Colonic mucosa (tissue), 4 donors: ENCODE data around the gene ASCL5. TPM values are rescaled to one million over a fixed set of nuclear protein-coding genes. Genes with fewer than 3 reads are reported as not detected.

Experiments used
- DNase-seq: peaks from one replicate; pipeline ENCODE4 v3.0.0-alpha.2; 2020
- H3K27ac ChIP-seq: fragments of 200-600 bp; one replicate; pipeline ENCODE4 v1.8.0; 2021
- H3K27me3 ChIP-seq: fragments of 200-600 bp; one replicate; pipeline ENCODE4 v1.8.0; 2021
- H3K36me3 ChIP-seq: fragments of 200-600 bp; one replicate; pipeline ENCODE4 v1.8.0; 2021
- H3K4me1 ChIP-seq: fragments of 200-600 bp; one replicate; pipeline ENCODE4 v1.8.0; 2021; ENCODE audit warnings: mild to moderate bottlenecking
- H3K4me3 ChIP-seq: fragments of 200-600 bp; one replicate; pipeline ENCODE4 v1.8.0; 2021
- H3K9ac ChIP-seq, 2 donors: one replicate each; pipeline ENCODE4 v1.7.0; 2013; ENCODE audit warnings: control low read depth in 2 of 2, low read depth in 2 of 2, low read length in 2 of 2
- H3K9me3 ChIP-seq: fragments of 200-600 bp; one replicate; pipeline ENCODE4 v1.8.0; 2021
- CTCF ChIP-seq: fragments of 200-600 bp; IDR thresholded peaks from one replicate; pipeline ENCODE4 v1.8.0; 2022; ENCODE audit warnings: antibody characterized with exemption, mild to moderate bottlenecking
- intact Hi-C: fragments of 100-400 bp; cut with DNase I; formaldehyde crosslinking; loops from one replicate; pipeline ENCODE4 v1.14.1; 2022
- total RNA-seq, 2 donors: library from RNA; stranded (reverse); fragmentation: NEBNext Ultra II Directional in 1 of 2; extraction: Animal tissue kit (Norgen Biotek cat#: 25700) in 1 of 2; gene quantifications; one replicate each; pipeline ENCODE4 v1.2.1, GENCODE V29; 2021
- donor health status: healthy.
- donor health status: DM: no; HTN: no; CAD: no.
- donor health status: DM: no; HTN: no; CAD: no.

Gene ASCL5
- total RNA-seq, 2 donors from 2014 or later, result not detected

- peak; percentile 59 for DNase-seq
- no peaks in the 10 kb centered on the region for H3K27me3 ChIP-seq
- intact Hi-C loops, result no loop called here
- peak; percentile 60 for TF ChIP-seq CTCF
- no peak overlapping the region for H3K4me3 ChIP-seq
- H3K9me3 ChIP-seq, result no peaks in the 10 kb centered on the region
- no peaks in the 10 kb centered on the region for H3K36me3 ChIP-seq
- H3K9ac ChIP-seq, result no peak overlapping the region
- H3K4me1 ChIP-seq, result no peaks in the 10 kb centered on the region
- no peak overlapping the region for H3K27ac ChIP-seq
Observed at GRCh38 chr1:201085902-201086735, 40.9 kb downstream of the ASCL5 start.

GRCh38 chr1:201084295-201084694, 42.7 kb downstream of the ASCL5 start:
- H3K4me1 ChIP-seq, result no peaks in the 10 kb centered on the region
- H3K27me3 ChIP-seq, result no peaks in the 10 kb centered on the region
- intact Hi-C loops, result no loop called here
- no peak for DNase-seq
- no peak overlapping the region for H3K4me3 ChIP-seq
- H3K27ac ChIP-seq, result no peak overlapping the region
- no peak for TF ChIP-seq CTCF
- H3K9me3 ChIP-seq, result no peaks in the 10 kb centered on the region
- H3K9ac ChIP-seq, result no peak overlapping the region
- no peaks in the 10 kb centered on the region for H3K36me3 ChIP-seq

GRCh38 chr1:201083741-201084140, 43.2 kb downstream of the ASCL5 start:
- H3K27ac ChIP-seq, result no peak overlapping the region
- no peak for TF ChIP-seq CTCF
- H3K4me3 ChIP-seq, result no peak overlapping the region
- no peak overlapping the region for H3K9ac ChIP-seq
- H3K9me3 ChIP-seq, result no peaks in the 10 kb centered on the region
- H3K4me1 ChIP-seq, result no peaks in the 10 kb centered on the region
- DNase-seq, result no peak
- intact Hi-C loops, result no loop called here
- H3K36me3 ChIP-seq, result no peaks in the 10 kb centered on the region
- no peaks in the 10 kb centered on the region for H3K27me3 ChIP-seq

- TF ChIP-seq CTCF, result no peak
- H3K27ac ChIP-seq, result no peak overlapping the region
- H3K9ac ChIP-seq, result no peak overlapping the region
- no peaks in the 10 kb centered on the region for H3K27me3 ChIP-seq
- no peak for DNase-seq
- no peak overlapping the region for H3K4me3 ChIP-seq
- intact Hi-C loops, result no loop called here
- no peaks in the 10 kb centered on the region for H3K4me1 ChIP-seq
- H3K9me3 ChIP-seq, result no peaks in the 10 kb centered on the region
- H3K36me3 ChIP-seq, result no peaks in the 10 kb centered on the region
Observed at GRCh38 chr1:201080135-201080534, 46.8 kb downstream of the ASCL5 start.

GRCh38 chr1:201077736-201078135, 49.2 kb downstream of the ASCL5 start:
- intact Hi-C loops, result no loop called here
- no peak for TF ChIP-seq CTCF
- Histone ChIP-seq H3K36me3 (no peaks in the 10 kb centered on the region), H3K4me1 (no peaks in the 10 kb centered on the region), H3K9ac (no peak overlapping the region), H3K27me3 (no peaks in the 10 kb centered on the region), H3K27ac (no peak overlapping the region), H3K4me3 (no peak overlapping the region), H3K9me3 (no peaks in the 10 kb centered on the region)
- no peak for DNase-seq
